Measurements from ENCODE around the gene POLR3B. TPM values are rescaled to one million over a fixed set of nuclear protein-coding genes. Genes with fewer than 3 reads are reported as not detected.

Gene POLR3B
- total and polyA plus RNA-seq, 9 of the 15 experiments (the other 6 are each of a cell fraction or from before 2014, with no cell fraction given), result 7.6 to 17.9 (median 14.4) TPM

DNA sequence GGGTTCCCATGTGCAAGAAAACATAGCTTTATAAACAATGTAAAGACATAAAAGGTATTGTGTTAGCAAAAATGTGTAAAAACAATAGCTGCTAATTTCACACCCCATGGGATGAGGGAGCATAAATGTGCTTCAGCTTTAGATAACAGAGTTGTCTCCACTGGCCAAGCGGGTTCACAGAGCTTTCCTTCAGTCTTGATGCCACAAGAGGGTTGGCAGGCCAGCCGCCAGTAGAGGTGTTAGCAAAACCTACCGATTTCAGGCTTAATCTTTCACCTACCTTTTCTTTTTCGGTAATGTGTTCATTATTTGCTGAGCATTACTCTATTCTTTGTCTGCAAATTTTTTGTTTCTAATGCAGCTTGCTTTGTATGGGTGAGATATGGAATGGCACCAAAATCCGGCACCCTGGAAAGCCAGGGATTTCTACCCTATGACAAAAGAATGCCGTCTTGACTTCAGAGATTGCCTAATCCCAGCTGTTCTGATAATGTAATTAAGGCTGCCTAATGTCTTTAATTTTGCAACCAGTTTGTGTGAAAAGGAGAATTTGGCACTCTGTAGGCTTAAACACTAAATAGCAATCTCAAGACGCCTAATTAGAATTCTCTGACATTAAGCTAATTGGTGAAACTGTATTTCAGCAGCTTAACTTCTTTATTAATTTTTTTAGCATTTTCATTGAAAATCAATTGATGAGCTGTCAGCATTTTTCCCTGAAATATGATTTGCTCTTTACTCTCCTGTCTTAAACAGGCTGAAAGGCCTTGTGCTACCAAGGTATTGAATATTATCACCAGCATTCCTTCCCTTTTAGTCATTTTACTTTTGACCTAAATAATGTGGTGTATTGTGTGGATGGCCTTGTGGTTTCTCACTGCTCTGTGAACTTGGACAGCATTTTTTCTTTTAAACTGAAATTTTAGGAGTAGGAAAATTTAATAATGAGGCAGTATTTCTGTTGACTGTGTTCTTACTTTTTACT is 60.7 kb downstream of the POLR3B start (continued):
- TF ChIP-seq NR4A1 (CRISPR knock-in tag; IDR thresholded peaks at IDR 0.05), result no peak
- TF ChIP-seq NR4A1 (tag; IDR thresholded peaks at IDR 0.05), result no peak
- TF ChIP-seq EHMT2 (IDR thresholded peaks at IDR 0.05), result no peak
- TF ChIP-seq ZNF140 (CRISPR knock-in tag; IDR thresholded peaks at IDR 0.05), result no peak
- TF ChIP-seq HNRNPL (IDR thresholded peaks at IDR 0.05; ENCODE audit: low read depth, low read length), result no peak
- TF ChIP-seq, protein P1, sequence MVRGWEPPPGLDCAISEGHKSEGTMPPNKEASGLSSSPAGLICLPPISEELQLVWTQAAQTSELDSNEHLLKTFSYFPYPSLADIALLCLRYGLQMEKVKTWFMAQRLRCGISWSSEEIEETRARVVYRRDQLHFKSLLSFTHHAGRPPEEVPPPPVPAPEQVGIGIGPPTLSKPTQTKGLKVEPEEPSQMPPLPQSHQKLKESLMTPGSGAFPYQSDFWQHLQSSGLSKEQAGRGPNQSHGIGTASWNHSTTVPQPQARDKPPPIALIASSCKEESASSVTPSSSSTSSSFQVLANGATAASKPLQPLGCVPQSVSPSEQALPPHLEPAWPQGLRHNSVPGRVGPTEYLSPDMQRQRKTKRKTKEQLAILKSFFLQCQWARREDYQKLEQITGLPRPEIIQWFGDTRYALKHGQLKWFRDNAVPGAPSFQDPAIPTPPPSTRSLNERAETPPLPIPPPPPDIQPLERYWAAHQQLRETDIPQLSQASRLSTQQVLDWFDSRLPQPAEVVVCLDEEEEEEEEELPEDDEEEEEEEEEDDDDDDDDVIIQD (CRISPR knock-in tag; IDR thresholded peaks at IDR 0.05), result no peak

DNA sequence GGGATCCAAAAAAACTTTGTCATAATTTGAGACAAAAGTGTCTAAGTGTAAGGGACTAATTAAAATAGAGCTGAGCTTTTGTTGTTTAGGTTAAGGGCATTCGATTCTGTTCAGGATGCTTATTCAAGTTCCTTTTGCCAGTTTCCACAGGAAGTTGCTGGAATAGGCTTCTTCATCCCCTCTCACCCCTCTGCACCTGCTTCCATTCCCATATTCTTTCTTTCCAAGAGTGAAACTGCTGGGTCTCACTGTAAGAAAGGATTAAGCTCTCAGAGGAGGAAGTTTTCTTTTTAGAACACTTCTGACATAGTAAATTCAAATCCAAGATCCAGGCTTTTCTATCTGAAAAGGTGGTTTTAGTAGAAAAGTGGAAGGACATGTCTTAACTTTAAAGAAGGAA is 61.4 kb downstream of the POLR3B start:
- DNase-seq (ENCODE audit: extremely low read depth in 1 of 4, low spot score in 3 of 4), result no peak
- in situ Hi-C loops (cut with MboI) (no loop called here), intact Hi-C loops (cut with micrococcal nuclease) (no loop called here)
- Histone ChIP-seq H3K4me3 (no peak overlapping the region), H3K27ac (ENCODE audit: extremely low read depth, low read depth, low read length) (no peak overlapping the region), H3K9ac (ENCODE audit: insufficient read depth in 1 of 2, low read depth in 2 of 2, low read length in 2 of 2) (no peak overlapping the region), H3K4me1 (replicated peaks in 1 of 2; ENCODE audit: control insufficient read depth in 2 of 2, insufficient read depth in 2 of 2, low read length in 2 of 2) (no peaks in the 10 kb centered on the region), H3K36me3 (ENCODE audit: control insufficient read depth, insufficient read depth, low read length) (peaks cover 7% of the 10 kb centered on the region; the same call in 2 of the 3 replicates), H2AFZ (ENCODE audit: low read depth, low read length) (no peak overlapping the region), H3K9me3 (replicated peaks; ENCODE audit: control insufficient read depth, insufficient read depth, low read depth, low read length) (no peaks in the 10 kb centered on the region), H3K27me3 (ENCODE audit: control insufficient read depth in 2 of 2, insufficient read depth in 2 of 2, low read length in 2 of 2) (no peaks in the 10 kb centered on the region), H3K9me1 (ENCODE audit: control insufficient read depth, insufficient read depth, low read length) (no peaks in the 10 kb centered on the region), H3K79me2 (ENCODE audit: control insufficient read depth, insufficient read depth, low read length) (no peaks in the 10 kb centered on the region), H3K4me2 (ENCODE audit: insufficient read depth, low read length) (no peak overlapping the region), H4K20me1 (replicated peaks; ENCODE audit: control insufficient read depth, insufficient read depth, low read length) (no peaks in the 10 kb centered on the region)
- no TSS peak for BruUV-seq (replicated peaks)
- no peak for FAIRE-seq
- ATAC-seq, result no peak
- CTCF ChIA-PET (ENCODE audit: low intra/inter-chr PET ratio), result no interaction called here
- POLR2A ChIA-PET, result interaction anchor here (1.3 kb wide), 1 partner anchor 12 kb away, joined by 4 read pairs; no protein-coding TSS in a partner anchor
- 73% methylated on average over 1 of the region's 1 CpG for WGBS (ENCODE audit: insufficient coverage, low coverage, missing lambda C conversion rate)
- TF ChIP-seq, protein P2, sequence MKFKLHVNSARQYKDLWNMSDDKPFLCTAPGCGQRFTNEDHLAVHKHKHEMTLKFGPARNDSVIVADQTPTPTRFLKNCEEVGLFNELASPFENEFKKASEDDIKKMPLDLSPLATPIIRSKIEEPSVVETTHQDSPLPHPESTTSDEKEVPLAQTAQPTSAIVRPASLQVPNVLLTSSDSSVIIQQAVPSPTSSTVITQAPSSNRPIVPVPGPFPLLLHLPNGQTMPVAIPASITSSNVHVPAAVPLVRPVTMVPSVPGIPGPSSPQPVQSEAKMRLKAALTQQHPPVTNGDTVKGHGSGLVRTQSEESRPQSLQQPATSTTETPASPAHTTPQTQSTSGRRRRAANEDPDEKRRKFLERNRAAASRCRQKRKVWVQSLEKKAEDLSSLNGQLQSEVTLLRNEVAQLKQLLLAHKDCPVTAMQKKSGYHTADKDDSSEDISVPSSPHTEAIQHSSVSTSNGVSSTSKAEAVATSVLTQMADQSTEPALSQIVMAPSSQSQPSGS (CRISPR knock-in tag; IDR thresholded peaks at IDR 0.05), result no peak
- TF ChIP-seq MTA1 (IDR thresholded peaks at IDR 0.05; ENCODE audit: borderline replicate concordance) (no peak), ZNF239 (CRISPR knock-in tag; IDR thresholded peaks at IDR 0.05) (no peak), HIVEP1 (CRISPR knock-in tag; IDR thresholded peaks at IDR 0.05) (no peak)
- TF ChIP-seq, protein P3, sequence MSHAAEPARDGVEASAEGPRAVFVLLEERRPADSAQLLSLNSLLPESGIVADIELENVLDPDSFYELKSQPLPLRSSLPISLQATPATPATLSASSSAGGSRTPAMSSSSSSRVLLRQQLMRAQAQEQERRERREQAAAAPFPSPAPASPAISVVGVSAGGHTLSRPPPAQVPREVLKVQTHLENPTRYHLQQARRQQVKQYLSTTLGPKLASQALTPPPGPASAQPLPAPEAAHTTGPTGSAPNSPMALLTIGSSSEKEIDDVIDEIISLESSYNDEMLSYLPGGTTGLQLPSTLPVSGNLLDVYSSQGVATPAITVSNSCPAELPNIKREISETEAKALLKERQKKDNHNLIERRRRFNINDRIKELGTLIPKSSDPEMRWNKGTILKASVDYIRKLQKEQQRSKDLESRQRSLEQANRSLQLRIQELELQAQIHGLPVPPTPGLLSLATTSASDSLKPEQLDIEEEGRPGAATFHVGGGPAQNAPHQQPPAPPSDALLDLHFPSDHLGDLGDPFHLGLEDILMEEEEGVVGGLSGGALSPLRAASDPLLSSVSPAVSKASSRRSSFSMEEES (CRISPR knock-in tag; IDR thresholded peaks at IDR 0.05), result no peak

All from K562 (cell line).